NCI-H2227 (cell line): ENCODE measurements around the gene TLR2.

ENCODE experiments used
- DNase-seq: peaks from one replicate; lab custom pipeline; 2025; ENCODE audit not compliant: unreplicated experiment; lab: John Stamatoyannopoulos, UW

TLR2 gene

GRCh38 chr4:153684182-153684970, at the start of gene TLR2:
Gene TLR2, plus strand, starts transcription at chr4:153684280. Its CDS starts 18,628 bp downstream, at chr4:153702908.
- peak; percentile 14 for DNase-seq

- peak; percentile 35 for DNase-seq
Measured at GRCh38 chr4:153634738-153635353, 49.2 kb upstream of the TLR2 start.

GRCh38 chr4:153635846-153636245, 48.2 kb upstream of the TLR2 start:
- no peak for DNase-seq

GRCh38 chr4:153637201-153637600, 46.9 kb upstream of the TLR2 start:
- no peak for DNase-seq

GRCh38 chr4:153638011-153638410, 46.1 kb upstream of the TLR2 start:
- DNase-seq = no peak

GRCh38 chr4:153638999-153639398, 45.1 kb upstream of the TLR2 start:
- no peak for DNase-seq

GRCh38 chr4:153639833-153640802, 44.0 kb upstream of the TLR2 start:
- peak; percentile 24 for DNase-seq

GRCh38 chr4:153641532-153641931, 42.5 kb upstream of the TLR2 start:
- DNase-seq = no peak

GRCh38 chr4:153643406-153644383, 40.4 kb upstream of the TLR2 start:
- DNase-seq = peak; percentile 42

GRCh38 chr4:153645183-153645582, 38.9 kb upstream of the TLR2 start:
- no peak for DNase-seq

GRCh38 chr4:153646261-153646660, 37.8 kb upstream of the TLR2 start:
- DNase-seq = no peak

- DNase-seq = no peak
Measured at GRCh38 chr4:153646978-153647377, 37.1 kb upstream of the TLR2 start.

GRCh38 chr4:153647975-153648374, 36.1 kb upstream of the TLR2 start:
- no peak for DNase-seq

- no peak for DNase-seq
Measured at GRCh38 chr4:153649572-153649991, 34.5 kb upstream of the TLR2 start.

GRCh38 chr4:153651116-153651515, 33.0 kb upstream of the TLR2 start:
- no peak for DNase-seq

GRCh38 chr4:153651587-153651986, 32.5 kb upstream of the TLR2 start:
- DNase-seq = no peak

- no peak for DNase-seq
Measured at GRCh38 chr4:153652051-153652784, 31.9 kb upstream of the TLR2 start.

- no peak for DNase-seq
Measured at GRCh38 chr4:153655002-153655541, 29.0 kb upstream of the TLR2 start.

- DNase-seq = no peak
Measured at GRCh38 chr4:153655928-153656327, 28.2 kb upstream of the TLR2 start.
